ENCODE measurements around the gene SLC25A24. TPM values are rescaled to one million over a fixed set of nuclear protein-coding genes. Genes with fewer than 3 reads are reported as not detected.

Gene SLC25A24
- total RNA-seq, 1 donor from 2014 or later, result 39.8 TPM

- Histone ChIP-seq H3K27me3 (ENCODE audit: control insufficient read depth, insufficient read depth, low read length) (no peaks in the 10 kb centered on the region), H3K4me3 (ENCODE audit: low read depth, low read length) (no peak overlapping the region), H3K36me3 (ENCODE audit: control insufficient read depth, insufficient read depth, low read length) (no peaks in the 10 kb centered on the region)
- no peak for FAIRE-seq
- DNase-seq (ENCODE audit: low read depth), result no peak
- TF ChIP-seq, protein P1, sequence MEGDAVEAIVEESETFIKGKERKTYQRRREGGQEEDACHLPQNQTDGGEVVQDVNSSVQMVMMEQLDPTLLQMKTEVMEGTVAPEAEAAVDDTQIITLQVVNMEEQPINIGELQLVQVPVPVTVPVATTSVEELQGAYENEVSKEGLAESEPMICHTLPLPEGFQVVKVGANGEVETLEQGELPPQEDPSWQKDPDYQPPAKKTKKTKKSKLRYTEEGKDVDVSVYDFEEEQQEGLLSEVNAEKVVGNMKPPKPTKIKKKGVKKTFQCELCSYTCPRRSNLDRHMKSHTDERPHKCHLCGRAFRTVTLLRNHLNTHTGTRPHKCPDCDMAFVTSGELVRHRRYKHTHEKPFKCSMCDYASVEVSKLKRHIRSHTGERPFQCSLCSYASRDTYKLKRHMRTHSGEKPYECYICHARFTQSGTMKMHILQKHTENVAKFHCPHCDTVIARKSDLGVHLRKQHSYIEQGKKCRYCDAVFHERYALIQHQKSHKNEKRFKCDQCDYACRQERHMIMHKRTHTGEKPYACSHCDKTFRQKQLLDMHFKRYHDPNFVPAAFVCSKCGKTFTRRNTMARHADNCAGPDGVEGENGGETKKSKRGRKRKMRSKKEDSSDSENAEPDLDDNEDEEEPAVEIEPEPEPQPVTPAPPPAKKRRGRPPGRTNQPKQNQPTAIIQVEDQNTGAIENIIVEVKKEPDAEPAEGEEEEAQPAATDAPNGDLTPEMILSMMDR (IDR thresholded peaks at IDR 0.05; ENCODE audit: insufficient read depth, low read length, severe bottlenecking), result no peak
Measured at GRCh38 chr1:108130794-108131193, 69.3 kb downstream of the SLC25A24 start.

GRCh38 chr1:108129999-108130398 lies 70.1 kb downstream of the SLC25A24 start:
- Histone ChIP-seq H3K4me3 (ENCODE audit: low read depth, low read length) (no peak overlapping the region), H3K27me3 (ENCODE audit: control insufficient read depth, insufficient read depth, low read length) (no peaks in the 10 kb centered on the region), H3K36me3 (ENCODE audit: control insufficient read depth, insufficient read depth, low read length) (no peaks in the 10 kb centered on the region)
- TF ChIP-seq, protein P1 (IDR thresholded peaks at IDR 0.05; ENCODE audit: insufficient read depth, low read length, severe bottlenecking), result no peak
- DNase-seq (ENCODE audit: low read depth), result no peak
- FAIRE-seq, result no peak

- FAIRE-seq (no peak), DNase-seq (ENCODE audit: low read depth) (peak; percentile 60)
- TF ChIP-seq, protein P1 (IDR thresholded peaks at IDR 0.05; ENCODE audit: insufficient read depth, low read length, severe bottlenecking), result peak; percentile 89
- no peaks in the 10 kb centered on the region for H3K36me3 ChIP-seq (ENCODE audit: control insufficient read depth, insufficient read depth, low read length)
- H3K4me3 ChIP-seq (ENCODE audit: low read depth, low read length), result no peak overlapping the region
- no peaks in the 10 kb centered on the region for H3K27me3 ChIP-seq (ENCODE audit: control insufficient read depth, insufficient read depth, low read length)
Measured at GRCh38 chr1:108125312-108126138, 74.6 kb downstream of the SLC25A24 start.

DNA sequence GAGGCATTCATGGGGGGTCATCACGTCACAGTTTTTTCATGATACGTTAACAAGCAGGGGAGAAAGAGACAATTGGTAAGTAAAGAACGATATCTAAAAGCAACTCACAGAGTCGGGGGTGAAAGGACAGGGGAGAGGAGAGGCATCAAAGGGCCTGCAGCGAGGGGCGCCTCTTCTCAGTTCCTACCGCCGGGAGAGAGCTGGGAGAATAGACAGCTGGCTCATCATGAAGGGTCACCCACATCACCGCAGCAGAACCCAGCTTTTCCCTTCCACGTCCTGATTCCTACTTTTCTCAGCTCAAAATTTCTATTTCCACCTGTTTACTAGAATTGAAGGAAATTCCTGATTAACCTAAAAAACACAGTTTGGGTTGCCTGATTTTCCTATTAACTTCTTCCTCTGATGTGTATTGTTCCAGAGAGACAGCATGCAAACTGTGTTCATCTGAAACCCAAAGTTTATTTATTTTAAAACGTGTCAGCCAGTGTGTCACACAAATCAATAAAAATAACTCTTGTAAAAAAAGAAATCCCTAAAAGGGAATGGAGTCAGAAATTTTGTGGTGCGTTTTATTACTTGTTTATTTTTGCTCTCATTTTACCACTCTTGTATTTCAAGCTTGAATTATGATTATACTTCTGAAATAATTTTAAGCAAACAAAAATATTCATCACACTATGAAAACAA lies 75.4 kb downstream of the SLC25A24 start:
- DNase-seq (ENCODE audit: low read depth) (no peak), FAIRE-seq (no peak)
- Histone ChIP-seq H3K4me3 (ENCODE audit: low read depth, low read length) (no peak overlapping the region), H3K27me3 (ENCODE audit: control insufficient read depth, insufficient read depth, low read length) (no peaks in the 10 kb centered on the region), H3K36me3 (ENCODE audit: control insufficient read depth, insufficient read depth, low read length) (no peaks in the 10 kb centered on the region)
- TF ChIP-seq, protein P1 (IDR thresholded peaks at IDR 0.05; ENCODE audit: insufficient read depth, low read length, severe bottlenecking), result no peak

GRCh38 chr1:108124023-108124422 lies 76.1 kb downstream of the SLC25A24 start:
- H3K4me3 ChIP-seq (ENCODE audit: low read depth, low read length), result no peak overlapping the region
- no peak for DNase-seq (ENCODE audit: low read depth)
- no peaks in the 10 kb centered on the region for H3K36me3 ChIP-seq (ENCODE audit: control insufficient read depth, insufficient read depth, low read length)
- FAIRE-seq, result no peak
- TF ChIP-seq, protein P1 (IDR thresholded peaks at IDR 0.05; ENCODE audit: insufficient read depth, low read length, severe bottlenecking), result no peak
- H3K27me3 ChIP-seq (ENCODE audit: control insufficient read depth, insufficient read depth, low read length), result no peaks in the 10 kb centered on the region
